HepG2 (cell line): Measurements from ENCODE around the gene OR8B3. TPM values are rescaled to one million over a fixed set of nuclear protein-coding genes. Genes with fewer than 3 reads are reported as not detected.

Experiments used
- ATAC-seq: fragments of 200-7000 bp; cut with Tn5 transposase; 3 replicates; pipeline ENCODE4 v1.9.1; 2020; ENCODE audit warnings: mild to moderate bottlenecking, moderate library complexity
- BruUV-seq: library from RNA; stranded (reverse); fragments of 400-500 nt; replicated peaks from 2 replicates; lab custom pipeline; 2021; lab: Mats Ljungman, UMichigan
- CTCF ChIA-PET: fragments of 300-600 bp; formaldehyde crosslinking; extraction: SDS; loops from one replicate; lab custom pipeline; 2021; ENCODE audit warnings: low total read pairs, inconsistent platforms, low intra/inter-chr PET ratio; lab: Yijun Ruan, JAX
- POLR2A ChIA-PET: fragments of 350-600 bp; sonication (Branson Sonifier 250); formaldehyde crosslinking; loops from one replicate; lab custom pipeline; 2020; ENCODE audit warnings: antibody characterized with exemption, inconsistent platforms; lab: Yijun Ruan, JAX
- DNase-seq: peaks from one replicate; pipeline ENCODE4 v3.0.0-alpha.2; 2015; ENCODE audit warnings: low spot score
- FAIRE-seq: peaks from 3 replicates; lab custom pipeline; 2011; peaks lifted over from hg19 to GRCh38; lab: Jason Lieb, UNC
- H2AFZ ChIP-seq: one replicate; pipeline ENCODE4 v1.6.1; 2011; ENCODE audit warnings: low read length, inconsistent platforms
- H3K27ac ChIP-seq: fragments of 300-600 bp; 3 replicates; pipeline ENCODE4 v1.8.0; 2011; ENCODE audit warnings: mixed run types, mild to moderate bottlenecking, mixed read lengths, low read length, inconsistent platforms; ENCODE audit not compliant: insufficient read depth; ENCODE audit errors: extremely low read length
- H3K27me3 ChIP-seq, 2 experiments: fragments of 200-600 bp in 1 of 2; 2 replicates in 1 of 2; 3 replicates in 1 of 2; pipeline versions ENCODE4 v1.6.0 to v1.8.0; 2011; ENCODE audit warnings: low read length in 2 of 2, mild to moderate bottlenecking in 2 of 2, moderate library complexity in 2 of 2, inconsistent platforms in 1 of 2; ENCODE audit not compliant: insufficient read depth in 2 of 2, control insufficient read depth in 1 of 2
- H3K36me3 ChIP-seq, 2 experiments: fragments of 200-600 bp in 1 of 2; replicated peaks in 1 of 2; 2 replicates in 1 of 2; 3 replicates in 1 of 2; pipeline versions ENCODE4 v1.5.1 to v1.8.0; 2011; ENCODE audit warnings: low read length in 2 of 2, inconsistent platforms in 1 of 2; ENCODE audit not compliant: insufficient read depth in 2 of 2, control insufficient read depth in 1 of 2
- H3K4me1 ChIP-seq: 2 replicates; pipeline ENCODE4 v1.5.1; 2012; ENCODE audit warnings: low read length, inconsistent platforms; ENCODE audit not compliant: insufficient read depth
- H3K4me2 ChIP-seq: 2 replicates; pipeline ENCODE4 v1.6.0; 2011; ENCODE audit warnings: low read depth, low read length, inconsistent platforms
- H3K4me3 ChIP-seq, 3 experiments: fragments of 200-600 bp in 1 of 3; sonication (generic), shearing (Covaris generic) in 1 of 3; replicated peaks in 1 of 3; 2 replicates each; pipeline ENCODE4 v1.5.1; 2011 to 2016; ENCODE audit warnings: low read length in 3 of 3, inconsistent platforms in 2 of 3, low read depth in 2 of 3, mild to moderate bottlenecking in 2 of 3, control low read depth in 1 of 3, mixed read lengths in 1 of 3; ENCODE audit not compliant: insufficient read depth in 1 of 3
- H3K79me2 ChIP-seq: one replicate; pipeline ENCODE4 v1.6.1; 2011; ENCODE audit warnings: low read length, inconsistent platforms; ENCODE audit not compliant: insufficient read depth
- H3K9ac ChIP-seq: 2 replicates; pipeline ENCODE4 v1.6.0; 2011; ENCODE audit warnings: mild to moderate bottlenecking, low read depth, low read length, inconsistent platforms; ENCODE audit not compliant: insufficient read depth
- H3K9me3 ChIP-seq: 2 replicates; pipeline ENCODE4 v1.5.1; 2012; ENCODE audit warnings: mild to moderate bottlenecking, low read length
- H4K20me1 ChIP-seq: 2 replicates; pipeline ENCODE4 v1.6.0; 2011; ENCODE audit warnings: inconsistent platforms, mild to moderate bottlenecking, low read length, moderate library complexity; ENCODE audit not compliant: insufficient read depth
- AGO2 ChIP-seq: fragments of 200-400 bp; formaldehyde crosslinking; optimal IDR thresholded peaks from 2 replicates; pipeline ENCODE3; 2017; ENCODE audit warnings: mild to moderate bottlenecking, low read depth, low read length, moderate library complexity
- ARID5B ChIP-seq: IDR thresholded peaks from 2 replicates; pipeline ENCODE4 v1.4.0; 2020; ENCODE audit warnings: mild to moderate bottlenecking, missing genetic modification reagents
- CBX5 ChIP-seq: sonication (generic); formaldehyde crosslinking; IDR thresholded peaks from 2 replicates; pipeline ENCODE4 v1.4.0; 2020; ENCODE audit warnings: missing genetic modification reagents, borderline replicate concordance
- CEBPB ChIP-seq: IDR thresholded peaks from 2 replicates; pipeline ENCODE4 v1.6.1; 2011; ENCODE audit warnings: low read depth, low read length, improper control_type of control experiment, borderline replicate concordance
- DMAP1 ChIP-seq: IDR thresholded peaks from 2 replicates; pipeline ENCODE4 v1.6.1; 2016
- HDAC2 ChIP-seq: sonication (generic); formaldehyde crosslinking; IDR thresholded peaks from 2 replicates; pipeline ENCODE4 v1.4.0; 2020; ENCODE audit warnings: missing genetic modification reagents
- PATZ1 ChIP-seq: sonication (generic); formaldehyde crosslinking; IDR thresholded peaks from 2 replicates; pipeline ENCODE4 v1.4.0; 2020; ENCODE audit warnings: missing genetic modification reagents
- PLSCR1 ChIP-seq: sonication (generic); formaldehyde crosslinking; IDR thresholded peaks from 2 replicates; pipeline ENCODE4 v1.5.0; 2020; ENCODE audit warnings: missing genetic modification reagents, mild to moderate bottlenecking, borderline replicate concordance
- STAG1 ChIP-seq: sonication (generic); formaldehyde crosslinking; IDR thresholded peaks from 2 replicates; pipeline ENCODE4 v1.4.0; 2020; ENCODE audit warnings: missing genetic modification reagents
- TEAD3 ChIP-seq: optimal IDR thresholded peaks from 2 replicates; pipeline ENCODE3; 2016; ENCODE audit warnings: borderline replicate concordance
- YEATS4 ChIP-seq: sonication (generic); formaldehyde crosslinking; IDR thresholded peaks from 2 replicates; pipeline ENCODE4 v1.4.0; 2020; ENCODE audit warnings: missing genetic modification reagents, borderline replicate concordance
- ZNF362 ChIP-seq: sonication (generic); formaldehyde crosslinking; IDR thresholded peaks from 2 replicates; pipeline ENCODE4 v1.4.0; 2020; ENCODE audit warnings: missing genetic modification reagents, mild to moderate bottlenecking, borderline replicate concordance
- ZNF552 ChIP-seq: sonication (generic); formaldehyde crosslinking; IDR thresholded peaks from 2 replicates; pipeline ENCODE4 v1.9.0; 2022; ENCODE audit warnings: missing genetic modification reagents, mild to moderate bottlenecking, borderline replicate concordance
- ZNF800 ChIP-seq: sonication (generic); formaldehyde crosslinking; IDR thresholded peaks from 2 replicates; pipeline ENCODE4 v1.4.0; 2020; ENCODE audit warnings: missing genetic modification reagents
- WGBS: methylation state at CpG from one replicate; pipeline ENCODE4 v1.1.6; 2017; ENCODE audit warnings: low lambda C conversion rate; 5-methylcytosine and 5-hydroxymethylcytosine counted together
- in situ Hi-C: cut with HindIII; loops from 2 replicates; pipeline ENCODE4 v1.10.0; 2017; ENCODE audit warnings: low pct_unique_long_range_greater_than_20kb; ENCODE audit not compliant: extremely low pct_ligation_motif_present
- intact Hi-C: fragments of 100-400 bp; cut with micrococcal nuclease; formaldehyde crosslinking; loops from one replicate; pipeline ENCODE4 v1.10.0; 2022; ENCODE audit not compliant: unreplicated experiment
- polyA plus RNA-seq, 8 experiments: library from polyadenylated mRNA; depleted of rRNA in 3 of 8; stranded (reverse) in 7 of 8; unstranded in 1 of 8; fragments of >200 nt; fragmentation: Illumina TruSeq in 4 of 8; extraction: Trizol in 4 of 8; gene quantifications; 2 replicates each; pipeline versions ENCODE4 v1.2.1 to v1.2.3, GENCODE V29; 2011 to 2016; ENCODE audit warnings: low read depth in 4 of 8, missing spikeins in 1 of 8, mixed read lengths in 1 of 8; ENCODE audit not compliant: insufficient read depth in 1 of 8
- total RNA-seq, 5 experiments: library from RNA; depleted of rRNA; stranded (reverse); fragments of >200 nt; fragmentation: Illumina TruSeq; extraction: Trizol; gene quantifications; 2 replicates each; pipeline ENCODE4 v1.2.3, GENCODE V29; 2016; ENCODE audit warnings: low read depth in 1 of 5

OR8B3 gene
- total and polyA plus RNA-seq, 2 of the 13 experiments (the other 11 are each of a cell fraction or from before 2014, with no cell fraction given), result not detected

GRCh38 chr11:124415356-124415923 lies 16.6 kb upstream of the OR8B3 start:
- H2AFZ ChIP-seq, result no peak overlapping the region
- no peaks in the 10 kb centered on the region for H4K20me1 ChIP-seq
- POLR2A ChIA-PET, result no interaction called here
- no TSS peak for BruUV-seq
- no peaks in the 10 kb centered on the region for H3K9me3 ChIP-seq
- no peak overlapping the region for H3K9ac ChIP-seq
- CTCF ChIA-PET, result interaction anchor here (2.3 kb wide), 1 partner anchor 170 kb away, joined by 29 read pairs; no protein-coding TSS in a partner anchor
- 2% methylated on average over 5 of the region's 5 CpGs for WGBS
- H3K36me3 ChIP-seq, result no peaks in the 10 kb centered on the region
- DNase-seq (peak; percentile 37), ATAC-seq (no peak), FAIRE-seq (no peak)
- in situ Hi-C loops (loop anchor here (5.0 kb wide), 1 partner anchor 172 kb away; no protein-coding TSS in a partner anchor), intact Hi-C loops (loop anchor here (1.0 to 2.0 kb wide), 2 partner anchors 171 to 451 kb away; no protein-coding TSS in a partner anchor)
- no peak overlapping the region for H3K27ac ChIP-seq
- no peaks in the 10 kb centered on the region for H3K4me1 ChIP-seq
- H3K79me2 ChIP-seq, result no peaks in the 10 kb centered on the region
- H3K27me3 ChIP-seq, result no peaks in the 10 kb centered on the region; a peak in 2 of 5 replicates
- no peak overlapping the region for H3K4me2 ChIP-seq
- H3K4me3 ChIP-seq, result no peak overlapping the region
- TF ChIP-seq CBX5 (no peak), ARID5B (CRISPR knock-in tag) (no peak), YEATS4 (CRISPR knock-in tag) (no peak), ZNF800 (CRISPR knock-in tag) (no peak), HDAC2 (no peak), CEBPB (no peak), PATZ1 (CRISPR knock-in tag) (no peak), ZNF362 (CRISPR knock-in tag) (peak; percentile 87), ZNF552 (no peak), TEAD3 (no peak), PLSCR1 (CRISPR knock-in tag) (no peak), DMAP1 (no peak), STAG1 (peak; percentile 57), AGO2 (no peak)
